Activated T-cell treated with anti-CD3 and anti-CD28 coated beads, Interleukin-2, amount 50 U/mL, for 48 hours (primary cell): ENCODE results near the gene STK24.
A peak's percentile ranks its signal among the peaks of the same experiment; 100 is the strongest.

Source experiments
- DNase-seq, 2 experiments: peaks; one replicate each; pipeline ENCODE4 v3.0.0-alpha.2; 2020

STK24 gene

DNA sequence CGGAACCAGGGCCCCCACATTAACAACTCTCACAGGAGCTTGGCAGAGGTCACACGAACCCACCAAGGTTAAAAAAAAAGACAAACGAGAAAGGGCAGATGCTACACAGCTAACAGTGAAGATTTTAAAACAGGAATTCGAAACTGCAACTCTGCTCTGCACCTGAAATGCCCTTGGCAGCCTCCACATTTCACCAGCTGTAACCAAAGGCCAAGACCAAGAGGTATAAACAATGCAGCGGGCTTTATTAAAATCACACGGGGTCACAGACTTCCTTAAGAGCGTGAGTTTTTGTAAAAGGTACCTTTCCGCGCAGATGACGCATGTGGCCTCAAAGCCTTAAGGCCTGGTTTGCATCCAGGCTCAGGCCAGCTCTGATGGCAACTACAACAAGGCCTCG lies 88.2 kb downstream of the STK24 start:
- no peak for DNase-seq

DNA sequence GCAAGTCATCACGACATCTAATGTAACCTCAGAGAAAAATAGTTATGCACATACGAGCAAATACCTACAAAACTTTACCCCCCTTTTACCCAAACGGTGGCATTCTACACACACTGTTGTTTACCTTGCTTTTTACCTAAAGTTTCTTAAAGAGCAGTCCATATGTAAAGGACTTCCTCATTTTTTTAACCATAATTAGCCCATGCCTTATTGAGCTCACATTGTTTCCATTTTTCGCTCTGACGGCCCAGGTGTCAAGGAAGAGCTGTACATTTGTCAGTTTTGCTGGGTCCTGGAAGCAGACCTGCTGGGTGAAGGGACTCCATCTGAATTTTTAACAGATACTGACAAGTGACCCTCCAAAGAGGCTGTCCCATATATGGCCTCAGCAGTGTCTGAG lies 89.4 kb downstream of the STK24 start:
- DNase-seq, result no peak

DNA sequence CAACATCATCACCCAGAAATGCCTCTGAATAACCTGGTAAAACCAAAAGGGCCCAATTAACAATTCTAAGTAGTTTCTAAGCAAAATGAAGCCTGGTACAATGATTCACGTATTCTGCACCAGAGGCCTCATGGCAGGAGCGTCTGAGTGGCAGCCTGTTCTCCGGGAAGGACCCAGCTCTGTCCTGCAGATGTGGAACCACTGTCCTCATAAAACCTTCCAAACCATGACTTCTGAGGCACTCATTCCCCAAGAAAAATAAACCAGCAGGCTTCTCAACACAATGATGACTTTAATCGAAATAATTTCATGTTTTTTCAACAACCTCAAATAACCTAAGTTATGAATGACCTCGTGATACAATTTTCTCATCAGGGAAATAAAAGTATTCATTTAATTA lies 89.9 kb downstream of the STK24 start:
- no peak for DNase-seq

DNA sequence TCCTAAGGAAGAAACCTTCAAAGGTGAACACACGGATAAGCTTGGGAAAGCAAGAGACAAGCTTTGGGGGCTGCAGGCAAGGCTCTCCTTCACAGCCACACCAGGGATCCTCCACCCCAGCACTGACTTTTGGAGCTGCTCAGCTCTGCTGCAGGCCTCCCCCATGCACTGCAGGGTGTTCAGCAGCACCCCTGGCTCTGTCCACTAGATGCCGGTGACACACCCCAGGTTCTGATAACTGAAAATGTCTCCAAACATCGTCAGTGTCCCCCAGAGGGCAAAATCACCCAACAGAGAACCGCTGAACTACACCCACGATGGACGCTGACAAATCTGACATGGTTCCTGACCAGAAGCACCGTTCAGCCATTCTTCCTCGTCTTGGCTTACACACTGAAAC lies 90.5 kb downstream of the STK24 start:
- no peak for DNase-seq

DNA sequence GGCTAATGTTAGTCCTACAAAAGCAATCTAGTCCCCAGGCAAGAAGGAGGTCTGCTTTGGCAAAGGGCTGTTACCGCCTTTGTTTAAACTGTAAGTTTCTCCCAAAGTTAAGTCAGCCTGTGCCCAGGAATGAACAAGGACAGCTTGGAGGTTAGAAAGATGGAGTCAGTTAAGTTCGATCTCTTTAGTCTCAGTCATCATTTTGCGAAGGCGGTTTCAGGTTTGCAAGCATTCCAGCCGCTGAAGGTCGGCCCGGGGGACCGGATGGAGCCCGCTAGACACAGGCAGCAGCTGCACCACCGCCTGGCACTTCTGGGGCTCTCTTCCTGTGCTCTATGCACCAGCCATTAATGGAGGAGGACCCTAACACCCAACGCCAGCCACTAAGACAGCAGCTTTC lies 91.3 kb downstream of the STK24 start:
- no peak for DNase-seq

DNA sequence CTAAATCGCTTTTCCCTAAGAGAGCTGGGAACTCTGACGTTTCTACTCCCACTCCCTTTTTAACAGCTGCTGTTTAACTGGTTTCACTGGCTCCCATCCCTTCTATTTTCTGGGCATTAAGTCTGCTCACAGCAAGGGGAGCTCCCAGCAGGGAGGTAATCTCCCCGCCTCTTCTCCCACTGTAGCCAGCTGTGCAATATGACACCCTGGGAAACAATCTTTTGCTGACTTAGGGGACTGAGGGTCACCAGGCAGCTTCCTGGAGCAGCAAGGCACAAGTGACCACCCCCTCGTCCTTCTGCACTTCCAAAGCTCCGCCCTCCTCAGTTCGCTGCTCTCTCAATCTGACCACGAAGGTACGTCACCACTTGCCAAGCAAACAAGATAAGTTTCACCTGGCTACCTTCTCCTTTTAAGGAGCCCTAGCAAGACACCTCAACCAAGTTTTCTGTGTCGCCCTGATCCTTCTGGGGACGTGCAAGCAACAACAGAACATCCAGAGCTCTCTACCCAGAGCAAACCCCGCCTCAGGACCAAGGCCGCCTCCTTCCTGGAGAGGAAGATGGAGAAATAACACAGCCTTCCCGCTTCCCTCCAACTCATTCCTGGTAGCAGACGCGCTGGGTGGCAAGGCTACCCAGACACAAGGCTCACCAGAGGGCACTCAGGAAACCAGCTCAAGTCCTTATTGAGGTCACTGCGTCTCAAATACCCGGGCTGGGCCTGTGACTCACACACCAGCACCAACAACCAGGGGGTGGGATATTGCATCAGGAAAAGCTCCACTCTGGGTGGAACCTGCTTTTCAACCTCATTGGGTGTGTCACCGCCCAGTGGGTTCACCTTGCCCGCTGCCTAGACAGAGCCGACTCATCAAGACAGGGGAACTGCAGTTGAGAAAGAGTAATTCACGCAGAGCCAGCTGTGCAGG lies 92.4 kb downstream of the STK24 start:
- DNase-seq, result peak; percentile 77 to 80

DNA sequence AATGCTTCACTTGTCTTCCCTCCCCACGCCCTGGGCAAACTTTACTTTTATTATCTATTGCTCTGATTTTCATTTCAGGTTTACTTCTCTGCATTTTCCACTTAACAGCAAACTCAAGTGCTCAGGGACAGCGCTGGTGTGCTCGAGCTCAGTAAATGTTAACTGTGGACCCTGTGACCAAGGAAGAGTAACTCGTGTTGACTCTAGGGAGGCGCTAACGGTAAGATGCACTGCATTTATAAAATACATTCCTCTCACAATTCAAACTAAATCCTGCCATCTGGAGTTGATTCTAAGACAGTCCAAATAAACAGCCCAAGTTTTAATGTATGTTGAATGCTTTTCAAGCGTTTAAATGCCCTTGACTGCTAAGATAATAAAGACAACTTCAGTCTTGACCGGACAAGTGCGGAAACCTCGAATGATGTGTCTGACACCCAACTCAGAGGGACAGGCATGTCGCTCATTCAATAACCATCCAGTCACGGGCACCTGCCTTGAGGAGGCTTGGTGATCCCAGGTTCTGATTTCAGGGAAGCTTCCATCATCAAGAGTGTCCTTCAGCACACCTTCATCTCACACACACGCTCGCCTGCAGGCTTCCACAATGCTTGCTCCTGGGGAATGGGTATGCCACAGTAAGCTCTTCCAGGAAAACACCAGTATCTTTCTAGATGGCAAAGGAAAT lies 93.2 kb downstream of the STK24 start:
- DNase-seq, result no peak

DNA sequence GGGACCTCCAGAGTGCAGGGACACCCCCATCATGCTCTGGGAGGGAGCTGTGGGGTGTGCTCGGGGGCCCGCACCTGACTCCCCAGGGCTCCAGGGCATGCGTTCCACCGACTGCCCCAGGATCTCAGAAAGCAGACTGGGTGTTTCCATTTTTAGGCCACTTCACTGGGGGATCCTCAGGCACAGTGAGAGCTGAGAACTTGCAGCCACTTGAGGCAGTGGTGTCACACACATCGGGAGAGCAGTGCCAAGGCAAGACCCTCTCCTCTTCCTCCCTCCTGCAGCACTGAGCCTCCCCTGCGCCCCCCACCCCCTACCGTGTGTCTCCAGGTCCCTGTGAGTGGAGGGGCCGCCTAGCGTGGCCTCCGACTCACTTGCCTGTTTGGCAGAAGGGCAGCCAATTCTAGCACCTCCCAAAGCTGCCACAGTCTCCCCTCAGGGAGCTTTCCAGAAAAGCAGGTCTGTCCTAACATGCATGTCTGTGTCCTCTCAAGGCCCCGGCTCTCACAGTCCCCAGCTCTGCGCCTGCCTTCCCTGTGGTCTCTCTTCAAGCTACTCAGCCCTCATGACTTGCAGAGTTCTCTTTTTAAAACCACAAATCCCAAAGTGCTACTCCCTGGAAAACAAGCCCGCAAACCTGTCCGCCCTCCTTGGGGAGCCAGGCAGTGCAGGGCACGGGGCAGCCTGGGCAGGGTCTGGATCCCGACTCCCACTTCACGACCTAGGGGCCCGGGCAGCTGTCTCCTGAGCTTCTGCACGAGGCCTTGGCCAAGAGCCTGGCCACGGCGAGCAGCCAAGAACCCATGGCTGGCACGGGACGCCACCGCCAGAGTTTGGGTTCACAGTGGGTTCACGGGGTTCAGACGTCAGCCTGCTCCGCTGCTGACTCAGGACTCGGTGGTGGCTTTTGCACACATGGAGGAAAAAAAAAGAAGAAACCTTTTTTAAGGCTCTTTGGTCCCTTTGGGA lies 94.1 kb downstream of the STK24 start:
- DNase-seq, result no peak

DNA sequence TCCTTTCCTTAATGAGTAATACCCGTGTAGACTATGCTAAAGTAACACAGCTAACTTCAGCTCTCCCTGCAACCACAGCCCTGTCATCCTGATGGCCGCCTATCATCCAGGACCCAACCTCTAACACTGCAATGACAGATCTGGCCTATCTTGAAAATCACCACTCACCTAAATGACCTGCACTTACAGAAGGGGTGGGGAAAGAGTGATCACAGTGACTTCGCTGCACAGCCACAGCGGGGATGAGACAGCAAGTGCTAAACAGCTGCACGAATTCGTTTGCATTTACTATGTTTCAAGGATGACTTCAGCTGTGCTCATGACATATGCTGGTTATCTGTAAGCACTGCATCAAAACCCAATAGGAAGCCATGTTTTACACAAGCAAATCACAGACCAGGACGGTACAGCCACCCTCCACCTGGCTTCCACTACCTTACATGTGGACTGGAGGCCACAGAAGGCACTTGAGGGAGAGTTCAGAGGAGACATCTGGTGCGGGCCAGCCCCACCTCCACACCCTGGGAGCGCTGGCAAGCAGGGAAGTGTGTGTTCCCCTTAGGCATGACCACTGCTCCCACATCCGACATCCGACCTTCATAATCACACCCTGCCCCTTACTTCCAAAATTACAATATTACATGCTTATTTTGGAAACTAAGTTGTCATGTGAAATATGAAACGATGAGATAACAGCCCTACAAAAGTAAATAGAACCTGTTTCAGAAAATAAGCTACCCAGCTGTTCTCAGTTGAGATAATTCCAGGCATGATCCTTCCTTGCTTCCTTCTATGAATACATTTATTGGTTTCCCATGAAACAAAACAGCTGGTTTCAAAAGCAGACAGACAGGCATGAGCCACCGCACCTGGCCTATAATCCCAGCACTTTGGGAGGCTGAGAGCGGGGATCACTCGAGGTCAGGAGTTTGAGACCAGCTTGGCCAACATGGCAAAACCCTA lies 95.7 kb downstream of the STK24 start:
- DNase-seq, result peak; percentile 67 to 73

DNA sequence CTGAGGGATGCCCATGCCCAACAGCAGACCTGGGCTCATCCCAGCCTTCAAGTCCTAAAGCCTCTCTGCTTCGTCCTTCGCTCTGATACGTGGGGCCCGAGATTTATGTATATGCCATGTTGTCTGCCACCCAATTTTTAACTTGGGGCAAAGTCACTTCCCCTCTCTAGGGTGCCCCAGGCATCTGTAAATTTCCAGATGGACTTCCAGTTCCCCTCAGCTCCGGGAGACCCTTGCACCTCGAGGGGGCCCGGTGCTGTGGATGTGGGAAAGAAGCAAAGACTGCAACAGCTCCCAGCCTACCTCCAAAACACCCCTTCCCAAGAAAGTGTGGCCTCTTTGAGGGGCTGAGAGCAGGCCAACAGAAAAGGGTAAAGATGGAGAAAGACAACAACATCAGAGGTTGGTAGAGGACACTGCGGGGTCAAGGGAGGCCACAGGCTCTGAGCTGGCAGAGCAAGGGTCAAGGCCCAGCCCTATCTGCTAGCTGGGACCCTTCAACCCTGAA lies 97.4 kb downstream of the STK24 start:
- no peak for DNase-seq

DNA sequence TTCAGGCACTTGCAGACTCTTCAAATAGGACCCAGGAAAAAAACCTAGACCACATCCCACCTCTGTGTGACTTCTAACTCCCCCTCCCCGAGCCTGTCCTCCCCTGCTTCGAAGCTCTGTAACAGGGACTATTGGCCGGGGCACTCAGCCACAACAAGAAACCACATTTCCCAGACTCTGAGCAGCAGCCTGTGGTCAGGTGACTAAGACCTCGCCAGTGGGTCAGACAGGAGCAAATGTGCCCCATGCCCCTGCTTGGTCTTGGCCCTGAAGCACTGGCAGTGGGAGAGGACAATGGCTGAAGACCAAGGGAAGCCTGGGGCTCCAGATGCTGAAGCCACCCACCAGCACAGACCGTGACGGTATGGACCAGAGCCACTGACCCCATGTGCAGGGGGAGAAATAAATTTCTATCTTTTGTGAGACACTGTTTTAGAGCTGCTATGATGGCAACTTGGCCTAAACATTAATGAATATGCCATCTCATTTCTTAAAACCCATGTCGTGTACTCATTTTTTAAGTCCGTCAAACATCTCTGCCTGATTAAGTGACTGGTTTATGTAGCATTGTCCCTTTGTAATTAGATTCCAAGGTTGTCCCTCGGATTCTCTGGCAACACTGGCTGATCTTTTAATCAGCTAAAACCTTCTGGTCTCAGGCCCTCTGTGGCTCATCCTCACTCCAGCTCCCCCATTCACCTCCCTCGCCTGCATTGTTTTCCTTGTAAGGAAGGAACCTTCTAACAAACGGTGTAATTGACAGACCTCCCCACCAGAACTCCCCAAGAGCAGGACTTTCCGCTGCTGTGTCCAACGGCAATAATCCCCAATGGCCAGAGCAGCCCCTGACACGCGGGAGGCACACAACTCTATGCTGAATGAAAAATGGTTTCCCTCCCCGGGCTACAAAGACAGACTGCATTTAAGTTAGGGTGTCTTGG lies 98.4 kb downstream of the STK24 start:
- peak; percentile 55 to 67 for DNase-seq

DNA sequence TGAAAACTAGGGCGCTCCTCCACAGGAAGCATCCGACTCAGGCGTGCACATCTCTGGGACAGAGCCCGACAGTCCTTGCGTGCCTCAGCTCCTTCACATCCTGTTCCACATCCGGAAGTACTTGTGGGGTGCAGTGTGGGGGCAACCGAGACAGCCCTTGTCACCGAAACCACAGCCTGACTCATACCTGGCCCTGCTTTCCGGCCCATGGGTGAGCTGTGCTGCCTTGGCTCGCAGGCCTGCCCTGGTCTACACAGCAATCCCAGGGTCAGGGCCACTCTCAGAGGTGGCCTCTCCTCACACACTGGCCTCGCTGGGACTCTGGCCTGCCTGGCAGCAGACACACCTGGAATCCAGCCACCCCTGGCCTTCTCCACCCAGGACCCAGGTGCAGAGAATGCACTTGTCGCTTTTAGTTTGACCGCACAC lies 100.4 kb downstream of the STK24 start:
- peak; percentile 87 to 91 for DNase-seq

DNA sequence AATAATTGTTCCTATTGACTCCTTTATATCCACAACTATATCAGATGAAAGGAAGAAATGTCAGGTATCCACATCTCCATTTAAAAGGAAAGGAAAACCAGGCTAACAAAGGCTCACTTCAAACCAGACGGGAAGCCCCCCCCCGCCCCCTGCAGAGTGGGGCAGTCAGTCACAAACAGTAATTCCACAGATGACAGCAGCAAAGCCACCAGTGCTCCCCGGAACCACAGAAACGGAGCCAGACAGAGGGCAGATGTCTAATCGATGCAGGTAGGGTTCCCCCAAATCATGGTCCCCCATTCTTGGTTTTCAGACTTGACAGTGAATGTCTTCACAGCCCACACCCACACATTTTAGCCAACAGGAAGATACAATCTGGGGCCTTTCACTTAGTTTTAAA lies 100.8 kb downstream of the STK24 start:
- peak; percentile 73 to 76 for DNase-seq

DNA sequence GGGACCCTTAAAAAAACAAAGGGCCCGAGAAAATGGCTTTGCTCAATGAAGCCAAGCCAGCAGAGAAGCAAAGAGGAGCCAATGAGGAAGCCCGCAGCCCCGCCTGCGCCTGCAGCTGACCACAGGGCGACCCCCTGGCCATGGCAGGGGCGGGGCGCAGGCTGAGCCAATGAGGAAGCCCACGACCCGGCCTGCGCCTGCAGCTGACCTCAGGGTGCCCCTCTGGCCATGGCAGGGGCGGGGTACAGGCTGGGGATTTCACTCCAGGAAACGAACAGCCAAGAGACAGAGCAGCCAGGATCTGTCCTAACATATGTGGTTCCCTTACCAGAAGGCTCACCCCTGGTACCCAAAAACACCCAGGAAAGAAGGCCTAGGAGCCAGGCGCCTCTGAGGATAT lies 101.4 kb downstream of the STK24 start:
- no peak for DNase-seq

DNA sequence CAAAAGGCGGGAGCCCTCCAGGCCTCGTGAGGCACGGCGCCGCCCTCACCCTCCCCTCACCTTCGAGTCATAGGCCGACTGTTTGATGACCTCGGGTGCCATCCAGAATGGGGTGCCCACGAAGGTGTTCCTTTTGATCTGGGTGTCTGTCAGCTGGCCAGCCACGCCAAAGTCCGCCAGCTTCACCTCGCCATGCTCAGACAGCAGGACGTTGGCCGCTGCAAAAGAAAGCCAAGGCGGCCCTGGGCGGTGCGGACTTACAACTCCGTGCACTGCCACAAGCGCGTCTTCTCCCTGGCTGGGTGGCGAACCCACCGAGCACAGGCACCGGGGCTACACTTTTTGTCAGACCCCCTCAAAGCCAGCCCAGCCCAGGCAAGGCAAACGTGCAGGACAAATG lies 102.1 kb downstream of the STK24 start:
- DNase-seq, result no peak

DNA sequence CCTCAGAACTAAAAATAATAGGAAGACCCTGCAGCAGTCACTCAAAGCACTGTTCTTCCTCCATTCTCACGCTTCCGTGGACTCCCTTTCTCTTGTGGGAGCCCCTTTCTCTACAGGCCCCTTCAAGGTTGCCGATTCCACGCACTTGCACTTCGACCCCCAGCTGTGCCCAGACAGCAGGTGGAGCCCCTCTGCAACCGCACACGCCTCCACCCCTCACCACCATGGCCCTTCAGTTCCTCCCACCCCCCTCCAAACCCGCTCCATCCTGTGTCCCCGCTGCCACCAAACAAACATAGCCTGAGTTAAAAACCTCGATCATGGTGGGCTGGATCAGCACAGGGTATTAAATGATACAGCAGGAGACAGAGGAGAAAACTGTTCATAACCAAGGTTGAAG lies 102.6 kb downstream of the STK24 start:
- DNase-seq, result no peak

DNA sequence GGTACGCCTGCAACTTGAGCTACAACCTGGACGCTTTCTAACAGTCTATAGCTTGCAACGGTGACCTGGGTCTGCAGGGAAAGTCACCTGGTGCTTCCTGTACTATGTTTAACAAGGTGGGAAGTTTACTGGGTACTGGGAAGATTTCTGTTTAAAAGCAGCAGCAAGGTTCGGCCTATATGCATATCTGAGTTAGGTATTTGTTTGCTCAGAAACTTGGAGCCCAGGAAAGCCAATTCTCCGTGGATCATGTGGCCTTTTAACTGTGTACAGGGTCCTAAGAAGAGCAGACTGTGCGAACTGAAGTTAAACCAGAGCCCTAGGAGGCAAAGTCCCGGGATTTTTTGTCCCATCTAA lies 103.1 kb downstream of the STK24 start:
- DNase-seq, result no peak

DNA sequence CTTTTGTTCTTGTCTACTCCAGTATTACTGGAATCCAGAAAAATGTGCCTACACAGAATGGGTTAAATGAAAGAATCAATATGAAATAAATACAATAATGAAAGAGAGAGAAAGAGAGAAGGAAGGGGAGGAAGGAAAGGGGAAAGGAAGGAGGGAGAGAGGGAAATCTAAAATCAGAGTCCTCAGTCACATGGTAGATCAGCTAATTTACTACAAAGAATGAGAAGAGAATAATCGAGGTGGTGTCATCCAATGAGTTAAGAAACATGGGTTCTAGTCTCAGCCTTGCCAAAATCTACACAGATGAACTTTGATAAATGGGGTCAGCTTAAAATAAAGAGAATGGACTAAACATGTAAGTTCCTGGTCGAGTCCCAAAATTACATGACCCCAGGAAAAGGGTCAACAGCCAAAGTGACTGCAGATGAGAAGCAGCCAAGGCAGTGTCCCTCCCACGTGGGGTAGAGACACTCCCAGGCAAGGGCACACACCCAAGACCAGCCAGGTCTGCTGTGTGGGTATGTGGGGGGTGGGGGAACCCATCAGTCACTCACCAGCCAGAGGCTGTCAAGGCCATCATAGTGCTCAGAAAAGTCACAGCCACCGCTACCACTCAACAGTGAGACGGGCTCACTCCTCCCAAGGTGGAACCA lies 103.6 kb downstream of the STK24 start:
- DNase-seq, result no peak

DNA sequence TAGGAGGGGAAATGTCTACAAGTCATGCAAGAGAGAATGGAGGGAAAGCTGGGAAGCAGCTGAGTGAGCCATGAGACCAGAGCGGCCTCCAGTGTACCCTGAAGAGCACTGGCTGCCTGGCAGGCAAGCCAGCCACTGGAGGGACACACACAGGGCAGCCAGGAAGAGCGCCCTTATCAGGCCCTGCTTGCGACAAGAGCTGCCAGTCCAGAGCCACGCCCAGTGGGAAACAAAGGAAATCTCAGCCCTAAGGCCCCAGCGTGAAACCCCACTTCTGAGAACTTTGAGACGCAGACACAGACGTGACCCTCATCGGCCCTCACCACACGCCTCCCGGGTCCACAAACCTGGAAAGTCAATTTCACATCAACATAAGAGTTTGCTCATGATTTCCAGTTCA lies 105.0 kb downstream of the STK24 start:
- DNase-seq, result no peak

DNA sequence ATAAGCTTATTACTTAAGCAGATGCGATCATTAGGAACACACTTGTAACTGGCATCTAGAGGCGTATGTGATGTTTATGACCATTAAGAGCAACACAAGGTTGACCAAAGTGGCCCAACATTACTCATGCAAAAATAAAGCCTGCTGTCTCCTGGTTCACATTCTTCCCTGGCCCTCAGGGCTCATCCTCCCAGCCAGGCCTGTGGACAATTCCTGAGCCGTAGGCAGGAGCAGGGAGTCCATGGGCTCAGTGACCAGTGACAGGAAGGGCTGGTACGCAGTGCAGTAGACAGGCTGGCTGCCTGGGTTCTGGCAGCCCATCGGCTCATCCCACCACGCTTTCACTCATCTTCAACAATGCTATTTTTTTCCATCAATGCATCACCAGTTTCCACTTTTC lies 106.0 kb downstream of the STK24 start:
- no peak for DNase-seq
